Retinal pigment epithelial cell (primary cell): ENCODE data around the gene FTO.
A peak's percentile ranks its signal among the peaks of the same experiment; 100 is the strongest.

Experiments used
- DNase-seq: peaks from one replicate; pipeline ENCODE4 v3.0.0-alpha.2; 2010; ENCODE audit warnings: low read depth
- H3K4me3 ChIP-seq: 2 replicates; pipeline ENCODE4 v1.5.1; 2011; ENCODE audit warnings: mild to moderate bottlenecking, low read length, control low read depth, moderate library complexity
- CTCF ChIP-seq: conservative IDR thresholded peaks from 2 replicates; pipeline ENCODE4 v1.5.1; 2011; ENCODE audit warnings: low read depth, low read length, control low read depth, inconsistent platforms

Gene FTO

GRCh38 chr16:54191592-54191991 is 487.6 kb downstream of the FTO start:
- no peak overlapping the region for H3K4me3 ChIP-seq
- TF ChIP-seq CTCF = no peak
- no peak for DNase-seq

- TF ChIP-seq CTCF = no peak
- no peak overlapping the region for H3K4me3 ChIP-seq
- DNase-seq = no peak
Observed at GRCh38 chr16:54193013-54193664, 489.2 kb downstream of the FTO start.

- no peak for DNase-seq
- H3K4me3 ChIP-seq = peak overlapping the region; percentile 10
- TF ChIP-seq CTCF = peak; percentile 82
Observed at GRCh38 chr16:54193665-54194333, 489.8 kb downstream of the FTO start.

GRCh38 chr16:54194334-54194743 is 490.4 kb downstream of the FTO start:
- peak overlapping the region; percentile 6 for H3K4me3 ChIP-seq
- no peak for TF ChIP-seq CTCF
- no peak for DNase-seq

- no peak overlapping the region for H3K4me3 ChIP-seq
- DNase-seq = no peak
- TF ChIP-seq CTCF = no peak
Observed at GRCh38 chr16:54197758-54198157, 493.8 kb downstream of the FTO start.

- DNase-seq = no peak
- H3K4me3 ChIP-seq = no peak overlapping the region
- TF ChIP-seq CTCF = no peak
Observed at GRCh38 chr16:54199487-54200160, 495.7 kb downstream of the FTO start.

- TF ChIP-seq CTCF = no peak
- no peak for DNase-seq
- H3K4me3 ChIP-seq = no peak overlapping the region
Observed at GRCh38 chr16:54200161-54200534, 496.2 kb downstream of the FTO start.
